UCSD-AML1 (cell line): ENCODE data around the gene NUTM2B.
"Not testable (repeated sequence)": the region's sequence is repeated elsewhere in the genome, so short reads cannot be mapped to it uniquely, and the experiment has no call there.

Experiments used
- DNase-seq: peaks from one replicate; lab custom pipeline; 2025; ENCODE audit not compliant: unreplicated experiment; lab: John Stamatoyannopoulos, UW

The NUTM2B gene

GRCh38 chr10:79702927-79703326 is at the start of gene NUTM2B:
NUTM2B (plus strand) TSS chr10:79703227; CDS start chr10:79703610, 383 bp downstream.
- DNase-seq = not testable (repeated sequence)

- not testable (repeated sequence) for DNase-seq
These were observed 39.7 kb upstream of the NUTM2B start for GRCh38 chr10:79663287-79663686.

- DNase-seq = not testable (repeated sequence)
These were observed 38.3 kb upstream of the NUTM2B start for GRCh38 chr10:79664686-79665085.

- DNase-seq = not testable (repeated sequence)
These were observed 33.7 kb upstream of the NUTM2B start for GRCh38 chr10:79669248-79669788.

- not testable (repeated sequence) for DNase-seq
These were observed 28.1 kb upstream of the NUTM2B start for GRCh38 chr10:79674878-79675277.

- DNase-seq = not testable (repeated sequence)
These were observed 19.8 kb upstream of the NUTM2B start for GRCh38 chr10:79683026-79683883.

GRCh38 chr10:79683884-79684720 is 18.9 kb upstream of the NUTM2B start:
- not testable (repeated sequence) for DNase-seq

- DNase-seq = not testable (repeated sequence)
These were observed 17.9 kb upstream of the NUTM2B start for GRCh38 chr10:79685044-79685685.

- not testable (repeated sequence) for DNase-seq
These were observed 16.4 kb upstream of the NUTM2B start for GRCh38 chr10:79686595-79686994.

GRCh38 chr10:79687406-79688150 is 15.4 kb upstream of the NUTM2B start:
- not testable (repeated sequence) for DNase-seq

- not testable (repeated sequence) for DNase-seq
These were observed 14.2 kb upstream of the NUTM2B start for GRCh38 chr10:79688798-79689197.

- not testable (repeated sequence) for DNase-seq
These were observed 6.4 kb upstream of the NUTM2B start for GRCh38 chr10:79696596-79696995.

- not testable (repeated sequence) for DNase-seq
These were observed 5.9 kb upstream of the NUTM2B start for GRCh38 chr10:79697141-79697540.

GRCh38 chr10:79700381-79700944 is 2.6 kb upstream of the NUTM2B start:
- DNase-seq = not testable (repeated sequence)

- DNase-seq = not testable (repeated sequence)
These were observed 4.0 kb downstream of the NUTM2B start for GRCh38 chr10:79707017-79707416.

GRCh38 chr10:79714976-79715375 is 11.9 kb downstream of the NUTM2B start:
- not testable (repeated sequence) for DNase-seq

- not testable (repeated sequence) for DNase-seq
These were observed 14.0 kb downstream of the NUTM2B start for GRCh38 chr10:79716917-79717579.

GRCh38 chr10:79720000-79720399 is 17.0 kb downstream of the NUTM2B start:
- not testable (repeated sequence) for DNase-seq

GRCh38 chr10:79726620-79727019 is 23.6 kb downstream of the NUTM2B start:
- DNase-seq = not testable (repeated sequence)
